SK-MEL-5 (cell line): ENCODE data around the gene MEF2C. TPM values are rescaled to one million over a fixed set of nuclear protein-coding genes. Genes with fewer than 3 reads are reported as not detected.

Source experiments
- DNase-seq: peaks from one replicate; pipeline ENCODE4 v3.0.0-alpha.2; 2016; ENCODE audit warnings: low read depth, low spot score
- in situ Hi-C: cut with HindIII; loops from 2 replicates; pipeline ENCODE4 v1.10.0; 2016; ENCODE audit warnings: low sequenced_read_pairs, high pct_unique_total_duplicates, low pct_unique_long_range_greater_than_20kb
- total RNA-seq: library from RNA; depleted of rRNA; stranded (reverse); fragments of >200 nt; shearing (Covaris generic); gene quantifications from 2 replicates; pipeline ENCODE4 v1.2.3, GENCODE V29; 2014

The MEF2C gene
- total RNA-seq, 1 experiment from 2014 or later, result 34.2 TPM

- DNase-seq, result no peak
- in situ Hi-C loops, result loop anchor here (10.0 to 25.0 kb wide), 2 partner anchors 407 to 909 kb away; no protein-coding TSS in a partner anchor
Measured at GRCh38 chr5:88694023-88694679, 188.8 kb downstream of the MEF2C start.

GRCh38 chr5:88693071-88693932 lies 189.7 kb downstream of the MEF2C start:
- in situ Hi-C loops, result loop anchor here (10.0 to 25.0 kb wide), 2 partner anchors 406 to 909 kb away; no protein-coding TSS in a partner anchor
- DNase-seq, result no peak

DNA sequence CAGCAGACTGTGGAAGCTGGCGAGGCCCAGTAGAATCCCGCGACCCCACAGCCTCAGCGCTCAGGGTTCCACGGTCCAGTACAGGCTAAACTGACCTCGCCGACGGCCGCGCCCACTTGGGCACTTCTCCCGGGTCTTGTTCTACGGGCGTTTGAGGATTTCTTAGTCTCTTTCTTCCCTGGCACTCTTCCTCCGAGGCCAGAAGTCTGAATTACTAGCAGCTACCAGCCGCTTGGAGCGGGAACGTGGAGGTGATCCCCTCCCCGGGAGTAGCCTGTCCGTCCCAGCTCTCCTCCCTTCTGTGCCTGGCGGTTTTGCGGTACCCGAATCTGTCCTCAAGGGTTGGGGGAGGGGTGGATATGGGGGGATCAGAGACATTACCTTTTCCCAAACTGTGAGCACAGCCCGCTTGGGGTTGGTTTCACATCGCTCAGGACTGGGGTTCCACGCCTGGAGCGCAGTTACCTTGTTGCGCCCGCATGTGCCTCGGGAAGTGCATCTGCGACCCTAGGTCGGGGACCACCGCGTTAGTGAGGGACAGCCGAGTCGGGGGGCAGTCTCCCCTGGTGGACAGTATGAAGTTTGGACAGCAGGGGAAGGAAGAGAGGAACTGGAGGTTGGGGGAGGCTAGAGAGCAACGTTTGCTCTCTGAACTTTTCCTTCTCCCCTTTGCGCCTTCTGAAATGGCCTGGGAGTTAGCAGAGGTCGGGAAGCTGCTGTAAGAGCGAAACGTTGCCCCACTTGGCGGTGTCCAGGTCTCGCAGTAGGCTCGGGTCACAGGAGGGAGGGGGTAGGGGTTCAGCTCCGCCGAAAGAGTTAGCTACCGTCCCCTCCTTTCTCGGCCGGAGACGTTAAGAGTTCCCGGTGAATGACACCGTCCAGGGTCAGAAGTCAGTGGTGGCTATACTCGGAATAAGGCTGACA lies 190.8 kb downstream of the MEF2C start:
- in situ Hi-C loops, result loop anchor here (10.0 to 25.0 kb wide), 2 partner anchors 405 to 907 kb away; no protein-coding TSS in a partner anchor

GRCh38 chr5:88691230-88691582 lies 191.8 kb downstream of the MEF2C start:
- no peak for DNase-seq
- in situ Hi-C loops, result loop anchor here (10.0 to 25.0 kb wide), 2 partner anchors 404 to 906 kb away; no protein-coding TSS in a partner anchor

More for the DNA sequence above, 190.8 kb downstream of the MEF2C start:
- no peak for DNase-seq

- peak; percentile 69 for DNase-seq
- in situ Hi-C loops, result loop anchor here (10.0 to 25.0 kb wide), 2 partner anchors 403 to 906 kb away; no protein-coding TSS in a partner anchor
Measured at GRCh38 chr5:88690409-88691229, 192.4 kb downstream of the MEF2C start.

- in situ Hi-C loops, result loop anchor here (10.0 to 25.0 kb wide), 2 partner anchors 403 to 905 kb away; no protein-coding TSS in a partner anchor
Measured at GRCh38 chr5:88689668-88690408, 193.1 kb downstream of the MEF2C start.

GRCh38 chr5:88688984-88689667 lies 193.9 kb downstream of the MEF2C start:
- no peak for DNase-seq
- in situ Hi-C loops, result loop anchor here (25.0 kb wide), 1 partner anchor 402 kb away; no protein-coding TSS in a partner anchor

More at GRCh38 chr5:88689668-88690408, 193.1 kb downstream of the MEF2C start:
- no peak for DNase-seq

- in situ Hi-C loops, result loop anchor here (25.0 kb wide), 1 partner anchor 401 kb away; no protein-coding TSS in a partner anchor
Measured at GRCh38 chr5:88688156-88688983, 194.6 kb downstream of the MEF2C start.

DNA sequence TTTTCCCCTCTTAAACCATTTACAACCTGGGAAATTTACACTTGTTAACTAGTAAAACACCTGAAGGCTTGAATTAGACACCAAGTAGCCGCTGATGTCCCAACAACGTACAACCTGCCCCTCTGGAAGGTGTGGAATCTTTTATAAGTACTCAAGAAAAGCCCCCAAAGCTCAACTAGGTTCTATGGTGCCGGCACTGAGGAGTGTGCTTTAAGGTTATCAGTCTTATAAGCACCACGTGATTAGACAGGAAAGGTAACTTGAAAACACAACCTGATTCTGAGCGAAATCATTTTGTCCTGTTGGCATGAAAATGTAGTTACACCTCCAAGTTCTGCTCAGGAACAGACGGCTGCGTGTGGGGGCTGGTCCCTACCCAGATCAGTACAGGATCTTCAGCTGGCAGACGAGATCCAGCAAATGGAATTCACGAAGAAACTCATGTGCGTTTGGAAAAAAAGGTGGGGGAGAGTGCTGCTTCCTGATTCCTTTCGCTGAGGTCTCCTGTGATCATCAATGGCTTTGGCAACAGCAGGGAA lies 195.5 kb downstream of the MEF2C start:
- DNase-seq, result no peak

More at GRCh38 chr5:88688156-88688983, 194.6 kb downstream of the MEF2C start:
- DNase-seq, result no peak

GRCh38 chr5:88686726-88687125 lies 196.3 kb downstream of the MEF2C start:
- no peak for DNase-seq
- in situ Hi-C loops, result loop anchor here (25.0 kb wide), 1 partner anchor 399 kb away; no protein-coding TSS in a partner anchor

More for the DNA sequence above, 195.5 kb downstream of the MEF2C start:
- in situ Hi-C loops, result loop anchor here (25.0 kb wide), 1 partner anchor 400 kb away; no protein-coding TSS in a partner anchor

GRCh38 chr5:88685591-88686541 lies 197.1 kb downstream of the MEF2C start:
- in situ Hi-C loops, result loop anchor here (25.0 kb wide), 1 partner anchor 399 kb away; no protein-coding TSS in a partner anchor

GRCh38 chr5:88683506-88684135 lies 199.4 kb downstream of the MEF2C start:
- peak; percentile 68 for DNase-seq
- in situ Hi-C loops, result loop anchor here (25.0 kb wide), 1 partner anchor 396 kb away; no protein-coding TSS in a partner anchor

More at GRCh38 chr5:88685591-88686541, 197.1 kb downstream of the MEF2C start:
- DNase-seq, result no peak
